PC-3 (cell line): ENCODE data around the gene BAG5. TPM values are rescaled to one million over a fixed set of nuclear protein-coding genes. Genes with fewer than 3 reads are reported as not detected.

Experiments used
- ATAC-seq: fragments of 200-7000 bp; cut with Tn5 transposase; 2 replicates; pipeline ENCODE4 v1.9.1; 2020; ENCODE audit warnings: mild to moderate bottlenecking, moderate library complexity
- BruUV-seq: library from RNA; stranded (reverse); fragments of 400-500 nt; replicated peaks from 2 replicates; lab custom pipeline; 2021; lab: Mats Ljungman, UMichigan
- CTCF ChIA-PET: fragments of 300-600 bp; sonication (Branson Sonifier 250); formaldehyde crosslinking; loops from one replicate; lab custom pipeline; 2022; ENCODE audit warnings: antibody characterized with exemption; lab: Charles Lee
- POLR2A ChIA-PET: fragments of 300-600 bp; sonication (Branson Sonifier 250); formaldehyde crosslinking; loops from one replicate; lab custom pipeline; 2022; ENCODE audit warnings: antibody characterized with exemption; ENCODE audit not compliant: unreplicated experiment; lab: Charles Lee
- DNase-seq: peaks from one replicate; pipeline ENCODE4 v3.0.0-alpha.2; 2015
- H2AFZ ChIP-seq: fragments of 300-600 bp; sonication (generic); 2 replicates; pipeline ENCODE4 v1.6.0; 2016; ENCODE audit warnings: antibody characterized with exemption, low read length
- H3F3A ChIP-seq: fragments of 300-600 bp; sonication (generic); one replicate; pipeline ENCODE4 v1.6.0; 2017; ENCODE audit warnings: antibody characterized with exemption, low read length, control low read depth, mild to moderate bottlenecking; ENCODE audit not compliant: unreplicated experiment
- H3K27ac ChIP-seq: fragments of 300-600 bp; sonication (generic); 2 replicates; pipeline ENCODE4 v1.5.1; 2016; ENCODE audit warnings: mild to moderate bottlenecking, low read length
- H3K27me3 ChIP-seq: fragments of 300-600 bp; sonication (generic); 2 replicates; pipeline ENCODE4 v1.6.1; 2016; ENCODE audit warnings: low read length, mixed read lengths
- H3K36me3 ChIP-seq: fragments of 300-600 bp; sonication (generic); 2 replicates; pipeline ENCODE4 v1.6.1; 2016; ENCODE audit warnings: low read depth, mixed run types, low read length, mixed read lengths
- H3K4me1 ChIP-seq: fragments of 300-600 bp; sonication (generic); 2 replicates; pipeline ENCODE4 v1.5.1; 2016; ENCODE audit warnings: low read length; ENCODE audit not compliant: insufficient read depth
- H3K4me2 ChIP-seq: fragments of 300-600 bp; sonication (generic); 2 replicates; pipeline ENCODE4 v1.6.0; 2016; ENCODE audit warnings: low read length
- H3K4me3 ChIP-seq: fragments of 300-600 bp; sonication (generic); 2 replicates; pipeline ENCODE4 v1.5.1; 2016; ENCODE audit warnings: mild to moderate bottlenecking, low read length, mixed read lengths
- H3K79me2 ChIP-seq: fragments of 300-600 bp; sonication (generic); 2 replicates; pipeline ENCODE4 v1.6.1; 2017; ENCODE audit warnings: low read length, mixed read lengths
- H3K9ac ChIP-seq: fragments of 300-600 bp; sonication (generic); 2 replicates; pipeline ENCODE4 v1.6.0; 2016; ENCODE audit warnings: mild to moderate bottlenecking, low read length
- H3K9me2 ChIP-seq: fragments of 300-600 bp; sonication (generic); replicated peaks from 2 replicates; pipeline ENCODE4 v1.6.1; 2016; ENCODE audit warnings: mixed run types, low read length, mixed read lengths
- H3K9me3 ChIP-seq: fragments of 300-600 bp; sonication (generic); 2 replicates; pipeline ENCODE4 v1.6.1; 2016; ENCODE audit warnings: low read length, mixed read lengths
- H4K20me1 ChIP-seq: fragments of 300-600 bp; sonication (generic); 2 replicates; pipeline ENCODE4 v1.6.1; 2016; ENCODE audit warnings: low read length, mixed read lengths
- CTCF ChIP-seq: fragments of 300-600 bp; sonication (generic); conservative IDR thresholded peaks from 2 replicates; pipeline ENCODE4 v1.5.1; 2017; ENCODE audit warnings: antibody characterized with exemption, low read depth, mild to moderate bottlenecking, low read length
- EZH2 ChIP-seq: fragments of 300-600 bp; sonication (generic); IDR thresholded peaks from one replicate; pipeline ENCODE4 v1.6.1; 2017; ENCODE audit warnings: antibody characterized with exemption, mild to moderate bottlenecking, low read length; ENCODE audit not compliant: unreplicated experiment
- EZH2phosphoT487 ChIP-seq: fragments of 300-600 bp; sonication (generic); IDR thresholded peaks from 2 replicates; pipeline ENCODE4 v1.6.1; 2018; ENCODE audit warnings: mild to moderate bottlenecking, antibody characterized with exemption, low read length, borderline replicate concordance
- intact Hi-C: fragments of 100-400 bp; cut with micrococcal nuclease; formaldehyde crosslinking; loops from 2 replicates; pipeline ENCODE4 v1.9.0; 2023
- total RNA-seq: library from RNA; depleted of rRNA; stranded (reverse); fragments of >200 nt; gene quantifications from 2 replicates; pipeline ENCODE4 v1.2.3, GENCODE V29; 2014

The BAG5 gene
- total RNA-seq, 1 experiment from 2014 or later, result 33.0 TPM

- peak overlapping the region; percentile 92 for H3K4me2 ChIP-seq
- no peak for DNase-seq
- peaks cover 21% of the 10 kb centered on the region for H3K36me3 ChIP-seq
- H3K9me3 ChIP-seq, result no peaks in the 10 kb centered on the region
- no peaks in the 10 kb centered on the region for H3K9me2 ChIP-seq
- ATAC-seq, result no peak
- H3K27me3 ChIP-seq, result no peaks in the 10 kb centered on the region
- no peaks in the 10 kb centered on the region for H3F3A ChIP-seq
- peaks cover 94% of the 10 kb centered on the region for H3K79me2 ChIP-seq
- POLR2A ChIA-PET, result interaction anchor here (0.5 to 1.5 kb wide), 3 partner anchors 8 to 46 kb away, joined by 3 to 5 read pairs (median 4); no protein-coding TSS in a partner anchor
- no peak overlapping the region for H2AFZ ChIP-seq
- H3K4me1 ChIP-seq, result peaks cover 41% of the 10 kb centered on the region
- CTCF ChIA-PET, result no interaction called here
- H3K4me3 ChIP-seq, result peak overlapping the region; percentile 89
- H3K9ac ChIP-seq, result peak overlapping the region; percentile 97; the same call in 1 of the 2 replicates
- TF ChIP-seq EZH2, result no peak
- intact Hi-C loops, result no loop called here
- H4K20me1 ChIP-seq, result peaks cover 42% of the 10 kb centered on the region
- H3K27ac ChIP-seq, result 0 out of 2 replicates have a peak overlapping the region, but pooled peaks have one; percentile 4
- no TSS peak for BruUV-seq
Measured at GRCh38 chr14:103560691-103561090, 1.8 kb downstream of the BAG5 start.

- no peak for TF ChIP-seq EZH2phosphoT487
- TF ChIP-seq CTCF, result no peak
- TF ChIP-seq EZH2, result no peak
- no peak overlapping the region for H3K27ac ChIP-seq
- intact Hi-C loops, result no loop called here
- H3K4me2 ChIP-seq, result peak overlapping the region; percentile 92
- H3K79me2 ChIP-seq, result peaks cover 88% of the 10 kb centered on the region
- DNase-seq, result no peak
- no peaks in the 10 kb centered on the region for H3F3A ChIP-seq
- no peaks in the 10 kb centered on the region for H3K27me3 ChIP-seq
- peaks cover 42% of the 10 kb centered on the region for H4K20me1 ChIP-seq
- peak overlapping the region; percentile 6; the same call in 1 of the 2 replicates for H3K4me3 ChIP-seq
- no peaks in the 10 kb centered on the region for H3K9me3 ChIP-seq
- H3K36me3 ChIP-seq, result peaks cover 21% of the 10 kb centered on the region
- H2AFZ ChIP-seq, result no peak overlapping the region
- ChIA-PET POLR2A (interaction anchor here (0.7 kb wide), 1 partner anchor 373 kb away, joined by 3 read pairs; no protein-coding TSS in a partner anchor), CTCF (interaction anchor here (0.5 to 1.0 kb wide), 2 partner anchors 19 to 86 kb away, joined by 3 to 4 read pairs; no protein-coding TSS in a partner anchor)
- H3K4me1 ChIP-seq, result peaks cover 41% of the 10 kb centered on the region
- H3K9ac ChIP-seq, result no peak overlapping the region
- ATAC-seq, result no peak
- H3K9me2 ChIP-seq, result no peaks in the 10 kb centered on the region
- no TSS peak for BruUV-seq
Measured at GRCh38 chr14:103559766-103560165, 2.7 kb downstream of the BAG5 start.

GRCh38 chr14:103558071-103558882, 4.2 kb downstream of the BAG5 start:
- peaks cover 73% of the 10 kb centered on the region for H3K79me2 ChIP-seq
- H4K20me1 ChIP-seq, result peaks cover 42% of the 10 kb centered on the region
- peak overlapping the region; percentile 37 for H3K4me2 ChIP-seq
- ChIA-PET POLR2A (interaction anchor here (0.6 kb wide), 1 partner anchor 141 kb away, joined by 3 read pairs; no protein-coding TSS in a partner anchor), CTCF (interaction anchor here (0.5 to 1.3 kb wide), 4 partner anchors 11 to 101 kb away, joined by 3 to 4 read pairs (median 3); no protein-coding TSS in a partner anchor)
- H3K9me2 ChIP-seq, result no peaks in the 10 kb centered on the region
- TF ChIP-seq EZH2, result no peak
- no peak for TF ChIP-seq EZH2phosphoT487
- no peak for TF ChIP-seq CTCF
- peaks cover 21% of the 10 kb centered on the region for H3K36me3 ChIP-seq
- DNase-seq (peak; percentile 80), ATAC-seq (peak; percentile 74)
- no peaks in the 10 kb centered on the region for H3K27me3 ChIP-seq
- no peaks in the 10 kb centered on the region for H3K9me3 ChIP-seq
- BruUV-seq, result no TSS peak
- H3F3A ChIP-seq, result no peaks in the 10 kb centered on the region
- peak overlapping the region; percentile 7 for H3K27ac ChIP-seq
- H3K4me1 ChIP-seq, result peaks cover 34% of the 10 kb centered on the region
- intact Hi-C loops, result no loop called here
- no peak overlapping the region for H3K9ac ChIP-seq
- H2AFZ ChIP-seq, result no peak overlapping the region
- peak overlapping the region; percentile 6; the same call in 1 of the 2 replicates for H3K4me3 ChIP-seq
